Neuronal stem cell (in vitro differentiated cells): ENCODE measurements around the gene IGSF21.
A peak's percentile ranks its signal among the peaks of the same experiment; 100 is the strongest.

Experiments
- DNase-seq: peaks from one replicate; pipeline ENCODE4 v3.0.0-alpha.2; 2013; ENCODE audit warnings: low spot score
- H2AFZ ChIP-seq: one replicate; pipeline ENCODE4 v1.6.1; 2013; ENCODE audit warnings: mild to moderate bottlenecking, low read length, inconsistent platforms
- H2AK5ac ChIP-seq: 2 replicates; pipeline ENCODE4 v1.6.1; 2013; ENCODE audit warnings: low read depth, mild to moderate bottlenecking, inconsistent platforms, low read length, moderate library complexity, mixed read lengths
- H2BK120ac ChIP-seq: 2 replicates; pipeline ENCODE4 v1.6.1; 2013; ENCODE audit warnings: low read depth, mild to moderate bottlenecking, inconsistent platforms, low read length, moderate library complexity, mixed read lengths
- H2BK12ac ChIP-seq: one replicate; pipeline ENCODE4 v1.6.1; 2013; ENCODE audit warnings: low read length, inconsistent platforms
- H2BK15ac ChIP-seq: 2 replicates; pipeline ENCODE4 v1.6.1; 2013; ENCODE audit warnings: mild to moderate bottlenecking, low read length, inconsistent platforms, mixed read lengths
- H2BK5ac ChIP-seq: one replicate; pipeline ENCODE4 v1.6.1; 2013; ENCODE audit warnings: inconsistent platforms, mild to moderate bottlenecking, low read length, moderate library complexity
- H3K14ac ChIP-seq: one replicate; pipeline ENCODE4 v1.6.1; 2013; ENCODE audit warnings: low read length, inconsistent platforms
- H3K18ac ChIP-seq: 2 replicates; pipeline ENCODE4 v1.6.1; 2013; ENCODE audit warnings: low read length, inconsistent platforms
- H3K23ac ChIP-seq: 2 replicates; pipeline ENCODE4 v1.6.1; 2013; ENCODE audit warnings: low read depth, mild to moderate bottlenecking, mixed read lengths, low read length, inconsistent platforms; ENCODE audit not compliant: poor library complexity
- H3K27ac ChIP-seq: replicated peaks from 3 replicates; pipeline ENCODE4 v1.5.1; 2013; ENCODE audit warnings: low read length, inconsistent platforms
- H3K27me3 ChIP-seq, 3 experiments: 2 replicates each; pipeline ENCODE4 v1.6.1; 2013; ENCODE audit warnings: low read length in 3 of 3, mild to moderate bottlenecking in 2 of 3, inconsistent platforms in 1 of 3, low read depth in 1 of 3, mixed read lengths in 1 of 3, moderate library complexity in 1 of 3; ENCODE audit not compliant: control insufficient read depth in 3 of 3, insufficient read depth in 3 of 3
- H3K36me3 ChIP-seq, 2 donors: replicated peaks in 1 of 2; 2 replicates each; pipeline ENCODE4 v1.6.1; 2013; ENCODE audit warnings: low read length in 2 of 2; ENCODE audit not compliant: control insufficient read depth in 2 of 2, insufficient read depth in 2 of 2
- H3K4ac ChIP-seq: 2 replicates; pipeline ENCODE4 v1.6.1; 2013; ENCODE audit warnings: inconsistent platforms, mild to moderate bottlenecking, low read length, moderate library complexity
- H3K4me1 ChIP-seq, 2 donors: 1 replicate in 1 of 2; 2 replicates in 1 of 2; pipeline ENCODE4 v1.6.1; 2013; ENCODE audit warnings: low read length in 2 of 2, low read depth in 1 of 2; ENCODE audit not compliant: control insufficient read depth in 2 of 2, insufficient read depth in 1 of 2
- H3K4me2 ChIP-seq: one replicate; pipeline ENCODE4 v1.6.1; 2013; ENCODE audit warnings: mild to moderate bottlenecking, low read length, inconsistent platforms; ENCODE audit not compliant: insufficient read depth, poor library complexity, severe bottlenecking
- H3K4me3 ChIP-seq, 2 donors: 2 replicates each; pipeline ENCODE4 v1.5.1; 2013; ENCODE audit warnings: low read length in 2 of 2, mild to moderate bottlenecking in 2 of 2, inconsistent platforms in 1 of 2, moderate library complexity in 1 of 2
- H3K79me1 ChIP-seq: one replicate; pipeline ENCODE4 v1.6.1; 2013; ENCODE audit warnings: low read depth, mild to moderate bottlenecking, inconsistent platforms, low read length, moderate library complexity
- H3K9ac ChIP-seq: one replicate; pipeline ENCODE4 v1.6.1; 2013; ENCODE audit warnings: mild to moderate bottlenecking, low read depth, low read length, inconsistent platforms; ENCODE audit not compliant: poor library complexity
- H3K9me3 ChIP-seq, 2 donors: replicated peaks in 1 of 2; 2 replicates each; pipeline versions ENCODE3 to v1.6.1; 2013; ENCODE audit warnings: low read length in 2 of 2, mild to moderate bottlenecking in 2 of 2, inconsistent platforms in 1 of 2, low read depth in 1 of 2, mixed read lengths in 1 of 2, moderate library complexity in 1 of 2; ENCODE audit not compliant: control insufficient read depth in 2 of 2, insufficient read depth in 1 of 2
- H4K8ac ChIP-seq: one replicate; pipeline ENCODE4 v1.6.1; 2013; ENCODE audit warnings: low read depth, mild to moderate bottlenecking, inconsistent platforms, low read length, moderate library complexity
- H4K91ac ChIP-seq: one replicate; pipeline ENCODE4 v1.6.1; 2013; ENCODE audit warnings: low read length, low read depth, mild to moderate bottlenecking, inconsistent platforms; ENCODE audit not compliant: poor library complexity
- WGBS, 2 donors: extraction: QIAGEN DNeasy Blood & Tissue Kit; methylation state at CpG; one replicate each; pipeline ENCODE4 v1.1.7; 2013; ENCODE audit warnings: missing lambda C conversion rate in 2 of 2, mixed read lengths in 1 of 2; ENCODE audit not compliant: insufficient read length in 2 of 2, insufficient replicate concordance in 1 of 2; ENCODE audit errors: extremely low coverage in 2 of 2; 5-methylcytosine and 5-hydroxymethylcytosine counted together

IGSF21 gene

DNA sequence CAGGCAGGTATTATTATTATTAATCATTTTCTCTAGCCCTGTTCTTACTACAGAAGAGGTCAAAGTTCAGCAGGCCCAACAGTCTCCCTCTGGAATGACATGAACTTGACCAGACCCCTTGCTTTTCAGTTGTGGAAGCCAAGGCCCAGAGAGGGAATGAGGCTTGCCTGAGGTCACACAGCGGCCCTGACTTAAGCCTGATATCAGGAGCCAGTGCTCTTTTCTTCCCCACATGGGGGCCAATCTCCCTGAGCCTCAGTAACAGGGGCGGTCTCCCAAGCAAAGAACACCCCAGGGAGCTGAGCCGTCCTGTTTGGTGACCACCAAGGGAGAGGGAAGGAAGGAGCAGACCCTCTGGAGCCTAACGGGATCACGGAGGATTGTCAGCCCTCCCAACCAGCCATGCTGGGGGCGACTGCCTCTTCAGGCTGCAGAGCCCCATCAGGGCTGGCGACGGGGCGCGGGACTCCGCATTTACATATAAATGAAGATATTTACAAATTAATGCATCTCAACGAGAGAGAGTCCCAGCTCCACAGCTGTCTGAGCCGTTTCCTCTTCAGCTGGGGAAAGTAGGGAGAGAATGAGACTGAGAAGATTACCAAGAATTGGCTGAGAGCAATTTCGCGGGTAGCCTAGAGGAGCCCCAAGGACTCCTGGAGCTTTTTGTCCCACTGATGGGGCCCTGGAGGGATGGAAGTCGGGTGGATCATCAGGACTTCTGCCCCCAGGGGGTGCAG is 187.0 kb downstream of the IGSF21 start:
- Histone ChIP-seq H2BK15ac (no peak overlapping the region), H2BK5ac (no peak overlapping the region), H3K14ac (no peak overlapping the region), H3K23ac (no peak overlapping the region), H3K36me3 (no peaks in the 10 kb centered on the region), H3K4me2 (no peak overlapping the region), H3K4me3 (no peak overlapping the region), H2BK120ac (no peak overlapping the region), H3K79me1 (no peaks in the 10 kb centered on the region), H3K27me3 (peaks cover 0 to 18% (median 4%) of the 10 kb centered on the region in 3 experiments), H3K4ac (no peak overlapping the region), H3K9me3 (no peaks in the 10 kb centered on the region), H3K4me1 (peaks cover 0 to 15% of the 10 kb centered on the region in 2 donors), H2AFZ (no peak overlapping the region), H3K27ac (no peak overlapping the region), H4K91ac (no peak overlapping the region), H2BK12ac (no peak overlapping the region), H3K9ac (no peak overlapping the region), H3K18ac (no peak overlapping the region), H4K8ac (no peak overlapping the region), H2AK5ac (no peak overlapping the region)
- no peak for DNase-seq
- no CpG with 5 or more reads among the region's 16 CpGs for WGBS, 2 donors

DNA sequence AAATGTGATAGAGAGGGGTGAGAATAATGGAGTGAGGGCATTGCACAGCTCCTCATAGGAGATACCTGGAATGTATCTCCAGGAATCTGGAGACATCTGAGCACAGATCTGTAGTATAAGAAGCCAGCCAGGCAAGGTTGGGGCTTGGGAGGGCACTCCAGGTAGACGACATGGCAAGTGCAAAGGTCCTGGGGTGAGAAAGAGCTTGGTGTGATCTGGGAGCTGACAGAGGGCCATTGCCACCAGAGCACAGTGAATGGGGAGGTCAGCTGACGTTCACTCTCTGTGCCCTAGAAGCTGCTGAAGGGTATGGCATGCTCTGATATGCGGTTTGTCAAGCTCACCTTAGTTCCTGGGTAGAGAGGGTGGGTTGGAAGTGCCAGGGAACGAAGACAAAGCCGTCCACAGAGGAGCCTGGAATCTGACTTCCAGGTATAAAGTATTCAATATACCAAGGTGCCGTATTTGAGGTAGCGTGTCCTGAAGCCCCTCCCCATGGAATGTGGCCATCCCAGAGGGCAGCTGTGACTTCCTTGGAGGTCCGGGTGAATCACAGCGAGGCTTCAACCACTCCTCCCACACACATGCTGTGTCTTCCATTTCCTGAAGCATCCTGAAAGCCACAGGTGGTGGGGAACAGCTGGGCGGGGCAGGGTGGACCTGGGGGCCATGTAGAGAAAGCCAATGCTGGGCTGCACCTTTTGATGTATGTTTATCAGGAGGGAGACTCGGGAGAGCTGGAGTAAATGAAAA is 190.5 kb downstream of the IGSF21 start:
- no peak for DNase-seq
- Histone ChIP-seq H2BK12ac (no peak overlapping the region), H3K9ac (no peak overlapping the region), H3K9me3 (no peaks in the 10 kb centered on the region), H3K36me3 (no peaks in the 10 kb centered on the region), H4K8ac (no peak overlapping the region), H2AFZ (no peak overlapping the region), H2BK15ac (no peak overlapping the region), H3K27ac (no peak overlapping the region), H3K4ac (no peak overlapping the region), H4K91ac (no peak overlapping the region), H3K4me1 (peaks cover 0 to 5% of the 10 kb centered on the region in 2 donors), H3K23ac (no peak overlapping the region), H3K4me2 (no peak overlapping the region), H3K18ac (no peak overlapping the region), H3K4me3 (no peak overlapping the region), H2AK5ac (no peak overlapping the region), H2BK5ac (no peak overlapping the region), H3K79me1 (no peaks in the 10 kb centered on the region), H3K14ac (no peak overlapping the region), H3K27me3 (peaks cover 0 to 5% (median 0%) of the 10 kb centered on the region in 3 experiments), H2BK120ac (no peak overlapping the region)
- WGBS, 2 donors = no CpG with 5 or more reads among the region's 11 CpGs

DNA sequence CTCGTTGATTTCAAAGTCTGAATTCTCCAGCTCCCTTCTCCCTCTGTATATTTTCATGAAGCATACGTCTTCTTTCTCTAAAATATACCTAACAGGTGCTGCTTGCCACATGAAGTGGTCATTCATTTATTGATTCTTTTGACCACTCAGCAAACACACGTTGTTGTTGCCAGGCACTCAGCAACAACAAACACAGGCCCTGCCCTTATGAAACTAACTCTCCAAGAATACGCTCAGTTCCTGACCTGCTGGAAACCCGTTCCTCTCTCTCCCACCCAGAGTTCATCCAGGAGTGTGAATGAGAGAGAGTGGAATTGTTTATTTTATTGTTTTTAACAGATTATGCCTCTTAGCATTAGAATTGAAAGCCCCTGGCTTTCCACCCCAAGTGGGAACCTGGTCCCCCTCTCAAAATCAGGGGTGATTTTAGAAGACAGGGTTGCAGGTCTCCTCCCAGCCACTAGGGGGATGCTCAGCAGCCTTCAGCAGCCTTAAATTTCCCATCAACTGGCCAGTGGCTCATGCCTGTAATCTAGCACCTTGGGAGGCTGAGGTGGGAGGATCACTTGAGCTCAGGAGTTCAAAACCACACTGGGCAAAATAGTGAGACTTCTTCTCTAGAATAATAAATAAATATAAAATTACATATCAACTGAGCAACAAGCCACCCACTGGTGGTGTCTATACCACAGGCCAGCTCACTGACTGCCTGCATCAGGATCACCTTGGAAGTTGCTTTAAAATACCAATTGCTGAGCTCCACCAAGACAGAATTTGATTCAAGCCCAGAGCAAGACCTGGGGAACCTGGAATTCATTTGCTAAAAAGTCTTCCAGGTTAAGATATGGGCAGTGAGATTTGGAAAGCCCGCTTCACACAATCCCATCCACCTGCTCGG is 192.1 kb downstream of the IGSF21 start:
- H3K4me2 ChIP-seq = no peak overlapping the region
- no peak overlapping the region for H2BK5ac ChIP-seq
- no peak overlapping the region for H3K4me3 ChIP-seq
- H2AFZ ChIP-seq = no peak overlapping the region
- H4K8ac ChIP-seq = no peak overlapping the region
- H3K27ac ChIP-seq = no peak overlapping the region
- H2AK5ac ChIP-seq = no peak overlapping the region
- H4K91ac ChIP-seq = no peak overlapping the region
- H3K9ac ChIP-seq = no peak overlapping the region
- WGBS, 2 donors = no CpG with 5 or more reads among the region's 7 CpGs
- H2BK120ac ChIP-seq = no peak overlapping the region
- no peaks in the 10 kb centered on the region for H3K27me3 ChIP-seq
- H3K36me3 ChIP-seq = no peaks in the 10 kb centered on the region
- H3K79me1 ChIP-seq = no peaks in the 10 kb centered on the region
- no peak overlapping the region for H3K4ac ChIP-seq
- H3K18ac ChIP-seq = no peak overlapping the region
- peaks cover 0 to 5% of the 10 kb centered on the region in 2 donors for H3K4me1 ChIP-seq
- peak; percentile 21 for DNase-seq
- no peaks in the 10 kb centered on the region for H3K9me3 ChIP-seq
- no peak overlapping the region for H3K14ac ChIP-seq
- H2BK15ac ChIP-seq = no peak overlapping the region
- H3K23ac ChIP-seq = no peak overlapping the region
- no peak overlapping the region for H2BK12ac ChIP-seq
